GM12801 (cell line): ENCODE measurements around the gene CIROP.

ENCODE experiments used
- TF ChIP-seq, protein P1 (sequence below): IDR thresholded peaks from one replicate; pipeline ENCODE4 v1.5.1; 2011; ENCODE audit warnings: control low read depth; ENCODE audit not compliant: insufficient read length; ENCODE audit errors: extremely low read depth

The CIROP gene

DNA sequence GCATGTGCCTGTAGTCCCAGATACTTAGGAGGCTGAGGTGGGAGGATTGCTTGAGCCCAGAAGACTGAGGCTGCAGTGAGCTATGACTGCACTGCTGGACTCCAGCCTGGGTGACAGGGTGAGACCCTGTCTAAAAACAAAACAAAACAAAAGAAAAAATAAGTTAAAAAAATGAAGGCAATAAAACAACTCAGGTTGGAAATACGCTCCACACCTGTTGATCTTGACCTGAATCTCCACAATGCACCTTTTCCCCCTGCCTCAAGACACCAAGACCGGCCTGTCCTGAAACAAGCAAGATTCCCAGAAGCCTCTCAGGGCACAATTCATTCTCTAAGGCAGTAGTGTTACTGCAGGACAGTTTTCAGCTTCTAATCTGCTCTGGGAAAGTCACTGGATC, 35.1 kb upstream of the CIROP start:
- TF ChIP-seq, protein P1, sequence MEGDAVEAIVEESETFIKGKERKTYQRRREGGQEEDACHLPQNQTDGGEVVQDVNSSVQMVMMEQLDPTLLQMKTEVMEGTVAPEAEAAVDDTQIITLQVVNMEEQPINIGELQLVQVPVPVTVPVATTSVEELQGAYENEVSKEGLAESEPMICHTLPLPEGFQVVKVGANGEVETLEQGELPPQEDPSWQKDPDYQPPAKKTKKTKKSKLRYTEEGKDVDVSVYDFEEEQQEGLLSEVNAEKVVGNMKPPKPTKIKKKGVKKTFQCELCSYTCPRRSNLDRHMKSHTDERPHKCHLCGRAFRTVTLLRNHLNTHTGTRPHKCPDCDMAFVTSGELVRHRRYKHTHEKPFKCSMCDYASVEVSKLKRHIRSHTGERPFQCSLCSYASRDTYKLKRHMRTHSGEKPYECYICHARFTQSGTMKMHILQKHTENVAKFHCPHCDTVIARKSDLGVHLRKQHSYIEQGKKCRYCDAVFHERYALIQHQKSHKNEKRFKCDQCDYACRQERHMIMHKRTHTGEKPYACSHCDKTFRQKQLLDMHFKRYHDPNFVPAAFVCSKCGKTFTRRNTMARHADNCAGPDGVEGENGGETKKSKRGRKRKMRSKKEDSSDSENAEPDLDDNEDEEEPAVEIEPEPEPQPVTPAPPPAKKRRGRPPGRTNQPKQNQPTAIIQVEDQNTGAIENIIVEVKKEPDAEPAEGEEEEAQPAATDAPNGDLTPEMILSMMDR: no peak

DNA sequence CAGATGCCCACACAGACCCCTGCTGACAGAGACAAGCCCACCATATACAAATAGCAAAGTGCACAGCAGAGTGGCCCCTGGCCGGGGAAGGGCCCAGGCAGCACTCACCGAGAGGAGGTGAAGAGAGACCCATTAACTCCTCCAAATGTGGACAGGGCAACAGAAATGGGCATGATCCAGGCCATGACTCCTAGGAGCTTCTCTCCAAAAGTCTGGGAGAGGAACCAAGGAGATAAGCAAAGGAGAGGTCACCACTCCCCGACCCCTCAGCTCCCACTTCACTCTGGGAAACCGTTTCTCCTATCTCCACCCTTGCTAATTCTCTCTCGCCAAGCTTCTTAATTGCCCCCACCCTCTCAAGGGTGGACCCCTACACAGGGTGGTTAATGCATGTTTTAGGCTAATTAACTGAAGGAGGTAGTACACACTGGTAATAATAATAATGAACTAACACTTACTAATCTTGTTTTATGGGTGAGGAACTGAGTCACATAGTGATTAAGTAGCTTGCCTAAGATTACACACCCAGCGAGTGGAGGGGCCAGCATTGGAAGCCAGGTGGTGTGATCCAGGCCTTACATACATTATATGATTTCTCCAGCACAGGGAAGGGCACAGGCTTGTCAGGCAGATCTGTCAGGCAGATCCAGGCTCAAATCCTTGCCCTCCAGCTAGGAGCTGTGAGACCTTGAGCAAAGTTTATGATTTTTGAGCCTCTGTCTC, 33.2 kb upstream of the CIROP start:
- TF ChIP-seq, protein P1: no peak

DNA sequence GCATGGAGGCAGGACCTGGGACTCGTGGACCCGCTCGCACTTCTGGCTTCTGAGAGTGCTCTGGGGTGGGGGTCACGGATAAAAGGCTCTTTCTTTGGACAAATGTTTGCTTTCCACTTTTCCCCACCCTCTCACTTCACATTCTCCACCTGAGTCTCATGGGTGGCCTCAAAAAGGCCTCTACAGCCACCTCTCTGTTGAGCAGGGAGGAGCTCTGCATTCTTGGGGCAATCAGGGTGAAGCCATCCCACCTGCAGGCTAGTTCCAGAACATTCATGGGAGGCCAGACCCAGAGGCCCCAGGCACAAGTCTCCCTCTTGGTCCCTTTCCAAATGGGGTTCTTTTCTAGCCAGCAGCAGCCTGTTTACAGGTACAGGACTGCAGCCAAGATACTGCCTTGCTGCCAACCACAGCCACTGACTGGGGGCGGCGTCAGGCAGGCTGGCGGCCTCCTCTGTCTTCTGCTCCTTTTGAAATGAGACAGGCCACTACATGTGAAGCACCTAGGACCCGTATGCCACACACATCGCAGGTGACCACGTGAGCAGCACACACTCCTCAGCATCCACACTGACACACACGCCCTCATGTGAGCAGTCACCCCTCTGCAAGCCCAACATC, 32.5 kb upstream of the CIROP start:
- TF ChIP-seq, protein P1: no peak

DNA sequence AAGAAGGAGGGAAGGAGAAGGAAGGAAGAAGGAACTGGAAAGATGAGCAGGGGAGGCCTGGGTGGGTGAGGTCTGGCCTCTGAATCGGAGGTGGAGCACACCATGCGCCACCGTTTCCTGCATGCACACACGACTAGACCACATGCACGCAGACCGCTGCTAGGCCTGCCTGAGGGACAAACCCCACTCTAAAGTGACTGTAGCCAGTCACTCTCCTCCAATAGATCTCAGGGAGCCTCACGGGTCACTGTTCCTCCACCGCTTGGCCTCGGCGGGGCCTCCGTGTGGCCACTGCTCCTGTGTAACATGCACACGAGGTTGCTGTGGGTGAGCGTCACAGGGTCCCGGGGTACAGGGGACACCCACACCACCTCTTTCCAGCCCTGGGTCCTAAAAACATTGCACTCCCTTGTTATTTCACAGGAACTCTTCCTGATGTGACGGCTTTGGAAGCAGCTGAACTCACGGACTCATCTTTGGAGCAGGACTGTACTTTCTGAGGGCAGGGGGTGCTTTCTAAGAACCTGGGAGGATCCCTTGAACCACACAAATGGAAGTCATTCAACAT, 31.9 kb upstream of the CIROP start:
- TF ChIP-seq, protein P1: no peak

DNA sequence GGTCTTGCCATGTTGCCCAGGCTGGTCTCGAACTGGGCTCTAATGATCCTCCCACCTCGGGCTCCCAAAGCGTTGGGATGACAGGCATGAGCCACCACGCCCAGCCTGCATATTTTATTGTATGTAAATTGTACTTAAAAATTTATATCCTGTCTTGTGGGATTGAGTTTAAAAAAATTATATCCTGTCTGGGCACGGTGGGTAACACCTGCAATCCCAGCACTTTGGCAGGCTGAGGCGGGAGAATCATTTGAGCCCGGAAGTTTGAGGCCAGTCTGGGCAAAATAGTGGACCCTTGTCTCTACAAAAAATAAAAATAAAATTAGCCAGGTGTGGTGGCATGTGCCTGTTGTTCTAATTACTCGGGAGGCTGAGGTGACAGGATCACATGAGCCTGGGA, 28.2 kb upstream of the CIROP start:
- TF ChIP-seq, protein P1: no peak

DNA sequence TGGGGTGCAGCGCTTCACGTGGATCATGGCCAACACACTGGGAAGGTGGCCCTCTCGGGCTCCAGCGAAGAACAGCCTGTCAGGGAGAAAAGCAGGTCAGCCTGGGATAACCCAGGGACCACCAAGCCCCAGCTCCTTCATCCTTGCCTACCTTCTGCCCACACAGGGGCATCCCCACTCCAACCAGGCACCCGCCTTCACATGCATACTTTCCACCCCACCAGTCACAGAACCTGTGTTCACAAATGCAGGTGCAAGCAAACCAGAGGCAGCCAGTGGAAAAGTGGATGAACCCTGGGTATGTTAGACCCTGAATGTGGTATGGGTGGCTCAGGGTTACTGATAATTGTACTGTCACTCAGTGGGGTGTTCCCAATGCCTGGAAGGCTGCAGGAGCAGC, 26.7 kb upstream of the CIROP start:
- TF ChIP-seq, protein P1: no peak

DNA sequence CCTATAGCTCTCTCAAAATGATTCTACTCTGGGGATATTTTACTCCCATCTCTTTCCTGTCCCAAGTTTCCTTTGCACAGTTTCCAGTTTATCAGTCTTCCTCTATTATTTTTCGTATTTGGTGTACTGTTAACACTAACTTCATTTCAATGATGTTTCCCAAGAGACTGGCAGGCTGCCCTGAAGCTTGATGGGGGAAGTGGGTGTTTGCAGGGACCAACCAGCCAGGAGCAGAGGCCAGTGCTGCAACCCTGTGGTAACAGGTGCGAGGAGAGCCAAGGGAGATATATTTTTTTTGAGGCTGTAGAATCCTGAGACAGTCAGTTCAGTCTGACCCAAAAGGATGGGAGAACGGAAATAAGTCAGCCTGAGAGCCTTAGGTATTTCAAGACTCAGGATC, 26.1 kb upstream of the CIROP start:
- TF ChIP-seq, protein P1: no peak
